AG09319 (cell line): ENCODE data around the gene REG1A.

Source experiments
- DNase-seq: peaks from one replicate; pipeline ENCODE4 v3.0.0-alpha.2; 2010; ENCODE audit warnings: low read depth; ENCODE audit errors: extremely low read depth
- TF ChIP-seq, protein P1 (sequence below): IDR thresholded peaks from 2 replicates; pipeline ENCODE4 v1.5.1; 2011; ENCODE audit warnings: low read depth, mild to moderate bottlenecking, inconsistent platforms, low read length, moderate library complexity

The REG1A gene

DNA sequence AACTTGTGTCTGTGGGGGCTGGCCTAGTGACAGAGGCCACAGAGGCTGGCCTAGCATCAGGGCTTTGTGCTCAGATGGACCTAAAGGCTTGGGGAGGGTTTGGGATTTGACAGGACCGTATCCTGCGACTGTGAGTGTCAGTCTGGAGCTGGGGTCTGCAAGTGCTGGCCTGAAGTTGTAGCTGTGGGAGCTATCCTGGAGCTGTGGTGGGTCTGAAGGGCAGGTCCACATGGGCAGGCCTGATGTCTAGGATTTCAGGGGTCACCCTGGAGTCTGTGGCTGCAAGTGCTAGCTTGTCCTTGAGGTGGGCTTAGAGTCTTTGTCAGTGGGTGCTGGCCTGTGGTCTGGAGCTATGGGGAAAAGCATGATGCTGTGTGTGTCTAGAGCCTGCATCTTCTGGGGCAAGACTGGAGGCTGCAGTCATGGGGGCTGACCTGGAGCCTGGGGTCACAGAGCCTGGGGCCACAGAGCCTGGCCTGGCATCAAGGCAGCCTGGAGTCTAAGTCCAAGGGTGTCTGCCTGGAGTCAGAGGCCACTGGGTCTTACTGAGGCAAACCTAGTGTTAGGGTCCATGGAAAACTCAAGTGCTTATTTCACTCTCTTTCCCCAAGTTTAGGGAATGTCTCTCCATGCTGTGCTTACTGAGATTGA is 35.7 kb downstream of the REG1A start:
- TF ChIP-seq, protein P1, sequence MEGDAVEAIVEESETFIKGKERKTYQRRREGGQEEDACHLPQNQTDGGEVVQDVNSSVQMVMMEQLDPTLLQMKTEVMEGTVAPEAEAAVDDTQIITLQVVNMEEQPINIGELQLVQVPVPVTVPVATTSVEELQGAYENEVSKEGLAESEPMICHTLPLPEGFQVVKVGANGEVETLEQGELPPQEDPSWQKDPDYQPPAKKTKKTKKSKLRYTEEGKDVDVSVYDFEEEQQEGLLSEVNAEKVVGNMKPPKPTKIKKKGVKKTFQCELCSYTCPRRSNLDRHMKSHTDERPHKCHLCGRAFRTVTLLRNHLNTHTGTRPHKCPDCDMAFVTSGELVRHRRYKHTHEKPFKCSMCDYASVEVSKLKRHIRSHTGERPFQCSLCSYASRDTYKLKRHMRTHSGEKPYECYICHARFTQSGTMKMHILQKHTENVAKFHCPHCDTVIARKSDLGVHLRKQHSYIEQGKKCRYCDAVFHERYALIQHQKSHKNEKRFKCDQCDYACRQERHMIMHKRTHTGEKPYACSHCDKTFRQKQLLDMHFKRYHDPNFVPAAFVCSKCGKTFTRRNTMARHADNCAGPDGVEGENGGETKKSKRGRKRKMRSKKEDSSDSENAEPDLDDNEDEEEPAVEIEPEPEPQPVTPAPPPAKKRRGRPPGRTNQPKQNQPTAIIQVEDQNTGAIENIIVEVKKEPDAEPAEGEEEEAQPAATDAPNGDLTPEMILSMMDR = no peak
- no peak for DNase-seq

DNA sequence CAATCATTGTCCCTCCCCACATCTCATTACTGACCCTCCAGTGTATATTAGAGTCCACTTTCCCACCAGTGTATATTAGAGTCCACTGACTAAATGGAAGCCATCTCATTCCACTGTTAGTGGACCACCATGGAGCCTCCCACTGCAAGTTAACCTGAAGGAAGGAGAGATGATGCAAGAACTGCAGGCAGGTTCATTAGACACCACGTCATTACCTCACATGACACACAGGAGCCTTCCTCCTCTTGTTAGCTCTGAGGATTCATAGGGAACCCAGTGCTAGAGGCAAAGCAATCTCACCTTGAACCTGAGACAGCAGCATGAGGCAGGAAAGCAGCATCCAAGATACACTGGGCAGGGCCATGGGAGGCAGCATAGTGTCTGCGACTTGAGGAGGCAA is 38.7 kb downstream of the REG1A start:
- TF ChIP-seq, protein P1 = no peak
- no peak for DNase-seq

DNA sequence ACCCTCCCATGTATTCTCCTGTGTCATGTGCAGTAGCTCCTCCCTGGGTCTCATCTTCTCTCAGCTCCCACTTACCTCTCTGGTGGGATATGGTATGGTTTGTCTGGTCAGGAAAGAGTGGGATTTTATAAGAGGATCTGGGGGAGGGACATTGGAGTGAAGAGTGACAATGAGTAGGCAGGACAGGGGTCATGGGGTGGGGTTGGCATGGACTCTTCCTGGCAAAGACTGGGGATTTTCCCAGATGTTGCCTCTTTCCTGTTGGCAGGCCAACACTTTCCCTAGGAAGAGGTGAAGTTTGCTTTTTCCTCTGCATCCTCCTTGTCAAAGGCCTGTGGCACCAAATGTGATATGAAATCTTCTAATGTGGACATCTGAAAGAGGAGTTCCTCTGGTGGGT is 39.4 kb downstream of the REG1A start, which contains the start of gene REG3A:
Gene REG3A (minus strand): TSS at position 101 of the 400 bp plus-strand sequence. CDS start 348 bp downstream, outside the sequence.
- TF ChIP-seq, protein P1 = no peak
- no peak for DNase-seq

DNA sequence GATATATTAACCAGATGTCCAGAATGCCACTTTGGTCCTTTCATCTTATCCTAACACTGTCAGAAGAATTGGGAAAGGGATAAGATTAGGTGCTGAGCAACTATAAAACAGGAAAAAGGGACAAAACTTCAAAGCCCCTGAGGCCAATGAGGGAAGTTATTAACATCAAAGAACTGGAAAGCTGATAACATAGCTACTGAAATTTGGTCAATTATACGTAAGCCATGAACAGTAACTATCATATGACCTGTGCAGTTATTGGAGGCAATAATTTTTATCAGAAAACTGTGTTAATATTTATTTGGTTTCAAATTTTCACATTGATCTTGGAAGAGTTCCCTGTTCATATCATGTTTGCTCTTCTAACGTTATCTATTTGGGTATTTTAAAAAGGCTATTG is 41.8 kb downstream of the REG1A start:
- TF ChIP-seq, protein P1 = no peak
- no peak for DNase-seq

DNA sequence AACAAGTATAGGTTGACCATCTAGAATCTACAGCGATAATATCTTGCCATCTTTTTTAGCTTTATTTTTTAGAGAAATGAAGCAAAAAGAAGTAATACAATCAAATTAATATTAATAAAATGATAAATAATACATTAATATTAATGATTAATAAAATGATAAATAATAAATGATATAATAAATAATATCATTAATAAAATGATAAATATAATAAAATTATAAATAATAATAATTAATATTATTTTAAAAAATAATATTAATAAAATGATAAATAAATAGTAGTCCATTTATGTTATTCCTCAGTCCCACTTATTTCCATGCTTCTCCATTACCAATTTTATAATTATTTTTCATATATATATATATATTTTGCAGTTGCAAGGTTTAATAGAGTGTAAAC is 42.5 kb downstream of the REG1A start:
- TF ChIP-seq, protein P1 = no peak
- DNase-seq = no peak

DNA sequence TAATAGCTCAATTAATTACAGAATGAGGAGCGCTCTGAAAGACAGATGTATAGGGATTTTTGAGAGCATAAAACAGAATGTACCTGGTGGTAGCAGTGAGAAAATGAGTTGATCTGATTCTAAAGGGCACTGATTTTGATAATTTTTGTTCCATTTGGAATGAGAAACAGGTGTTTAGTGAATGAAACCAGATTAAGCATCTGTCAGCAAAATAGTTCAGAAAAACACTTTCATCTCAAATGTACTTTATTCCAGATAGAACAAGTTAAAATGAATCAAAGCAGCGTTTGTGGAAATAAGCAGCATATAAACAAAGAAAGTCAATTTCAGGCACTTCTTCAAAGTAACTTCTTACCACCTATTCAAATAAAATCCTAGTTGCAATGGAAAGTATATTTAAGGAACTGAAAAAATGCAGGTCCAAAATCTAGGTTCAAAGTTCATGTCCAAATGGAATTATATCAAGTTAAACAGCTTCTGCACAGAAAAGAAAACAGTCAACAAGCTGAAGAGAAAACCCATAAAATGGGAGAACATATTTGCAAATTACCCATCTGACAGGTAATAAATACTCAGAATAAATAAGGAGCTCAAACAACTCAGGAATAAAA is 51.2 kb downstream of the REG1A start:
- TF ChIP-seq, protein P1 = no peak
- DNase-seq = no peak
